Measurements from ENCODE around the gene LHX2.
"Not testable (repeated sequence)": the region's sequence is repeated elsewhere in the genome, so short reads cannot be mapped to it uniquely, and the experiment has no call there.

Gene LHX2

GRCh38 chr9:124011460-124012301, at the start of gene LHX2:
TSS of gene LHX2 (plus strand) at chr9:124011768. CDS start at chr9:124012349, 581 bp downstream.
- DNase-seq, result no peak

- no peak for DNase-seq
Measured at GRCh38 chr9:123964761-123965160, 46.8 kb upstream of the LHX2 start.

GRCh38 chr9:123965801-123966686, 45.5 kb upstream of the LHX2 start:
- DNase-seq, result no peak

- DNase-seq, result no peak
Measured at GRCh38 chr9:123967323-123967722, 44.2 kb upstream of the LHX2 start.

- no peak for DNase-seq
Measured at GRCh38 chr9:123972618-123973017, 39.0 kb upstream of the LHX2 start.

- DNase-seq, result no peak
Measured at GRCh38 chr9:123973590-123974223, 37.9 kb upstream of the LHX2 start.

GRCh38 chr9:123974471-123974870, 37.1 kb upstream of the LHX2 start:
- DNase-seq, result no peak

GRCh38 chr9:123975871-123976270, 35.7 kb upstream of the LHX2 start:
- DNase-seq, result no peak

GRCh38 chr9:123976579-123976978, 35.0 kb upstream of the LHX2 start:
- DNase-seq, result not testable (repeated sequence)

GRCh38 chr9:123978981-123979380, 32.6 kb upstream of the LHX2 start:
- DNase-seq, result no peak

GRCh38 chr9:123982535-123982934, 29.0 kb upstream of the LHX2 start:
- DNase-seq, result no peak

GRCh38 chr9:123983047-123983446, 28.5 kb upstream of the LHX2 start:
- DNase-seq, result no peak

GRCh38 chr9:123984802-123985201, 26.8 kb upstream of the LHX2 start:
- no peak for DNase-seq

- no peak for DNase-seq
Measured at GRCh38 chr9:123985869-123986268, 25.7 kb upstream of the LHX2 start.

- no peak for DNase-seq
Measured at GRCh38 chr9:123990427-123990826, 21.1 kb upstream of the LHX2 start.

- DNase-seq, result not testable (repeated sequence)
Measured at GRCh38 chr9:123992679-123993078, 18.9 kb upstream of the LHX2 start.

GRCh38 chr9:123996731-123997421, 14.7 kb upstream of the LHX2 start:
- DNase-seq, result no peak

- no peak for DNase-seq
Measured at GRCh38 chr9:123997665-123998277, 13.8 kb upstream of the LHX2 start.

- DNase-seq, result no peak
Measured at GRCh38 chr9:123998278-123998925, 13.2 kb upstream of the LHX2 start.

- no peak for DNase-seq
Measured at GRCh38 chr9:123998970-123999621, 12.5 kb upstream of the LHX2 start.

GRCh38 chr9:123999661-124000060, 11.9 kb upstream of the LHX2 start:
- DNase-seq, result no peak
